Astrocyte (in vitro differentiated cells and primary cell): Measurements from ENCODE around the gene PLCH2. TPM values are rescaled to one million over a fixed set of nuclear protein-coding genes. Genes with fewer than 3 reads are reported as not detected.
A peak's percentile ranks its signal among the peaks of the same experiment; 100 is the strongest.

ENCODE experiments used
- DNase-seq: peaks from one replicate; pipeline ENCODE4 v3.0.0-alpha.2; 2010; ENCODE audit warnings: low read depth
- FAIRE-seq: peaks from 2 replicates; lab custom pipeline; 2011; peaks lifted over from hg19 to GRCh38; lab: Jason Lieb, UNC
- H2AFZ ChIP-seq: 2 replicates; pipeline ENCODE4 v1.6.0; 2012; ENCODE audit warnings: low read depth, low read length, inconsistent platforms
- H3K27ac ChIP-seq: 2 replicates; pipeline ENCODE4 v1.5.1; 2011; ENCODE audit warnings: low read depth, low read length, inconsistent platforms
- H3K27me3 ChIP-seq: 2 replicates; pipeline ENCODE4 v1.6.0; 2011; ENCODE audit warnings: low read length, inconsistent platforms; ENCODE audit not compliant: insufficient read depth
- H3K36me3 ChIP-seq: 2 replicates; pipeline ENCODE4 v1.5.1; 2011; ENCODE audit warnings: low read length, inconsistent platforms; ENCODE audit not compliant: insufficient read depth
- H3K4me1 ChIP-seq: 2 replicates; pipeline ENCODE4 v1.5.1; 2011; ENCODE audit warnings: low read length, inconsistent platforms; ENCODE audit not compliant: insufficient read depth
- H3K4me2 ChIP-seq: 2 replicates; pipeline ENCODE4 v1.6.0; 2012; ENCODE audit warnings: low read length, inconsistent platforms
- H3K4me3 ChIP-seq: 2 replicates; pipeline ENCODE4 v1.5.1; 2011; ENCODE audit warnings: low read depth, mild to moderate bottlenecking, low read length, inconsistent platforms; ENCODE audit not compliant: insufficient read depth
- H3K79me2 ChIP-seq: 2 replicates; pipeline ENCODE4 v1.6.0; 2012; ENCODE audit warnings: mild to moderate bottlenecking, low read length, inconsistent platforms; ENCODE audit not compliant: insufficient read depth
- H3K9ac ChIP-seq: 2 replicates; pipeline ENCODE4 v1.6.0; 2012; ENCODE audit warnings: mild to moderate bottlenecking, low read length, inconsistent platforms
- H3K9me3 ChIP-seq: 2 replicates; pipeline ENCODE4 v1.5.1; 2012; ENCODE audit warnings: low read depth, mild to moderate bottlenecking, low read length, inconsistent platforms; ENCODE audit not compliant: insufficient read depth
- H4K20me1 ChIP-seq: 2 replicates; pipeline ENCODE4 v1.6.0; 2012; ENCODE audit warnings: low read length, inconsistent platforms; ENCODE audit not compliant: insufficient read depth
- H3K27ac Mint-ChIP-seq: one replicate; pipeline ENCODE4 v1.8.0; 2021; ENCODE audit warnings: mild to moderate bottlenecking, mixed read lengths; ENCODE audit not compliant: unreplicated experiment
- H3K27me3 Mint-ChIP-seq: one replicate; pipeline ENCODE4 v1.8.0; 2021; ENCODE audit warnings: low read depth, mixed read lengths; ENCODE audit not compliant: unreplicated experiment
- H3K36me3 Mint-ChIP-seq: one replicate; pipeline ENCODE4 v1.8.0; 2021; ENCODE audit warnings: low read depth, mixed read lengths; ENCODE audit not compliant: unreplicated experiment
- H3K4me1 Mint-ChIP-seq: one replicate; pipeline ENCODE4 v1.8.0; 2021; ENCODE audit warnings: low read depth, mixed read lengths; ENCODE audit not compliant: unreplicated experiment
- H3K4me3 Mint-ChIP-seq: one replicate; pipeline ENCODE4 v1.8.0; 2021; ENCODE audit warnings: mild to moderate bottlenecking, moderate library complexity, mixed read lengths; ENCODE audit not compliant: unreplicated experiment
- H3K9me3 Mint-ChIP-seq: one replicate; pipeline ENCODE4 v1.8.0; 2021; ENCODE audit warnings: mild to moderate bottlenecking, mixed read lengths; ENCODE audit not compliant: unreplicated experiment
- CTCF ChIP-seq: IDR thresholded peaks from 2 replicates; pipeline ENCODE4 v1.5.1; 2011; ENCODE audit warnings: low read depth, mild to moderate bottlenecking, inconsistent platforms, low read length, moderate library complexity; ENCODE audit not compliant: insufficient read depth
- EZH2 ChIP-seq: IDR thresholded peaks from 2 replicates; pipeline ENCODE4 v1.6.1; 2012; ENCODE audit warnings: mild to moderate bottlenecking, low read length, inconsistent platforms; ENCODE audit not compliant: insufficient read depth
- total RNA-seq: library from RNA; stranded (reverse); gene quantifications from 2 replicates; pipeline ENCODE4 v1.2.1, GENCODE V29; 2021

PLCH2 gene
- total RNA-seq, 1 donor from 2014 or later: 2.0 TPM

- Mint-ChIP-seq H3K27me3 (peaks cover 10% of the 10 kb centered on the region), H3K4me1 (no peaks in the 10 kb centered on the region), H3K27ac (no peak overlapping the region), H3K9me3 (peaks cover 8% of the 10 kb centered on the region), H3K36me3 (peaks cover 13% of the 10 kb centered on the region), H3K4me3 (no peak overlapping the region)
- Histone ChIP-seq H3K9me3 (peaks cover 8% of the 10 kb centered on the region), H4K20me1 (no peaks in the 10 kb centered on the region), H3K4me2 (no peak overlapping the region), H3K79me2 (no peaks in the 10 kb centered on the region), H3K9ac (no peak overlapping the region), H3K27me3 (no peaks in the 10 kb centered on the region), H3K27ac (no peak overlapping the region), H3K4me3 (no peak overlapping the region), H3K36me3 (no peaks in the 10 kb centered on the region), H2AFZ (no peak overlapping the region), H3K4me1 (no peaks in the 10 kb centered on the region)
- TF ChIP-seq CTCF: no peak
- no peak for TF ChIP-seq EZH2
- FAIRE-seq (no peak), DNase-seq (no peak)
Measured at GRCh38 chr1:2493218-2493617, 17.1 kb downstream of the PLCH2 start.

GRCh38 chr1:2493691-2494322, 17.7 kb downstream of the PLCH2 start:
- Histone ChIP-seq H3K9me3 (peaks cover 4% of the 10 kb centered on the region), H3K27ac (no peak overlapping the region), H3K4me1 (no peaks in the 10 kb centered on the region), H2AFZ (no peak overlapping the region), H4K20me1 (no peaks in the 10 kb centered on the region), H3K36me3 (no peaks in the 10 kb centered on the region), H3K4me2 (no peak overlapping the region), H3K4me3 (no peak overlapping the region), H3K9ac (no peak overlapping the region), H3K27me3 (no peaks in the 10 kb centered on the region), H3K79me2 (no peaks in the 10 kb centered on the region)
- H3K9me3 Mint-ChIP-seq: peaks cover 5% of the 10 kb centered on the region
- FAIRE-seq (no peak), DNase-seq (peak; percentile 6)
- no peak overlapping the region for H3K4me3 Mint-ChIP-seq
- no peak overlapping the region for H3K27ac Mint-ChIP-seq
- no peaks in the 10 kb centered on the region for H3K4me1 Mint-ChIP-seq
- H3K27me3 Mint-ChIP-seq: peaks cover 5% of the 10 kb centered on the region
- H3K36me3 Mint-ChIP-seq: peaks cover 9% of the 10 kb centered on the region
- TF ChIP-seq EZH2 (no peak), CTCF (no peak)

- Histone ChIP-seq H4K20me1 (no peaks in the 10 kb centered on the region), H3K27me3 (no peaks in the 10 kb centered on the region), H2AFZ (no peak overlapping the region), H3K36me3 (no peaks in the 10 kb centered on the region), H3K27ac (no peak overlapping the region), H3K9ac (no peak overlapping the region), H3K4me2 (no peak overlapping the region), H3K4me3 (no peak overlapping the region), H3K9me3 (no peaks in the 10 kb centered on the region), H3K79me2 (no peaks in the 10 kb centered on the region), H3K4me1 (no peaks in the 10 kb centered on the region)
- Mint-ChIP-seq H3K27me3 (peaks cover 5% of the 10 kb centered on the region), H3K4me3 (no peak overlapping the region), H3K9me3 (no peaks in the 10 kb centered on the region), H3K36me3 (peaks cover 5% of the 10 kb centered on the region), H3K27ac (no peak overlapping the region), H3K4me1 (no peaks in the 10 kb centered on the region)
- FAIRE-seq: no peak
- peak; percentile 2 for DNase-seq
- no peak for TF ChIP-seq EZH2
- TF ChIP-seq CTCF: no peak
Measured at GRCh38 chr1:2494323-2494693, 18.2 kb downstream of the PLCH2 start.
